DMS53 (cell line): Measurements from ENCODE around the gene CAPN5.

Experiments used
- DNase-seq: peaks from one replicate; lab custom pipeline; 2025; lab: John Stamatoyannopoulos, UW

The CAPN5 gene

DNA sequence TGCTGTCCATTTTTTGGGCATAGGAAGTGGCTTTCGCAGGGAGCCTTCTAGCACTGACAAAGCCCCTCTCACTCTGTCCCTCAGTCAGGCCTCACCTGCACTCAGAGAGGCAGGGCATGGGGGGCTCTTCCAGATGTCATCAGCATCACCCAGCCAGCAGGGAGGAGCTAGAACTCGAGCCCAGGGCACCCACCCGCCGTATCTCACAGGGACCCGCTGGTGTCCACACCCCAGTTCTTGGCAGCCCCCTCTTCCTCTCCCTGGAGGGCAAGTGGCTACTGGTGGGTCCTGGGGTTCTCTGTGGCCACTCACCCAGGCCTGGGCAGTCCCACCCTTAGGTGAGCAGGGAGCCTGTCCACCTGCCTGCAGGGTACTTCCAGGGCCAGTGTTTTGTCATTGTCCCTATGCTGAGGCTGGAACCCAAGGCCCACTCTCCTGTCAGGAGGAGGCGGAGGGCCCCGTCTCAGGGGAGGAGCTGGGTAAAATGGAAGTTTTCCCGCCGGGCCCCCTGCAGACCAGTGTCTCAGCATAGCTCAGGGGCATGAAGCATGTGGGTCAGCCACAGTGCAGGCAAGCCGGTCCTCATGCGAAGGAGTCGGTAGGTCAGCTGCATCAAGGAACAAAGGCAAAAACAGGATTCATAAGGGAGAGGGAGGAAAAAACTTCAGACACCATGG, 83.1 kb downstream of the CAPN5 start:
- DNase-seq, result no peak

DNA sequence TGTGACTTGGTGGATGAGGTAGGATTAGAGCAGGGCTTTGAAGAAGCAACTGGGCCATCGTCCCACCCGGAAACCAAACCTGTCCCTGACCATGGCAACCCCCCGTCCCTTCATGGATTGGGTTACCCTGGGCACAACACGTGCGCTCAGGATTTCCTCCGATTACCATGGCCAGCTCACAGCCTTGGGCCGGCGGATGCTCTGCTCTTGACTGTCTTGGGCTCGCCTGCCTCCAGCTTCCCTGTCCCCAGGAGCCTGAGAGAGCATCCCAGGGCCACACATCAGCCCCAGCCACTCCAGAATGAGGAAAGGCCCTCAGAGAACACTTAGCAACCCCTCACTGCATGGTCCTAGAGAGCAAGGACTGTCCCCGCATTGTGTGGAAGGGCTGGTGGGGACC, 84.1 kb downstream of the CAPN5 start:
- no peak for DNase-seq

DNA sequence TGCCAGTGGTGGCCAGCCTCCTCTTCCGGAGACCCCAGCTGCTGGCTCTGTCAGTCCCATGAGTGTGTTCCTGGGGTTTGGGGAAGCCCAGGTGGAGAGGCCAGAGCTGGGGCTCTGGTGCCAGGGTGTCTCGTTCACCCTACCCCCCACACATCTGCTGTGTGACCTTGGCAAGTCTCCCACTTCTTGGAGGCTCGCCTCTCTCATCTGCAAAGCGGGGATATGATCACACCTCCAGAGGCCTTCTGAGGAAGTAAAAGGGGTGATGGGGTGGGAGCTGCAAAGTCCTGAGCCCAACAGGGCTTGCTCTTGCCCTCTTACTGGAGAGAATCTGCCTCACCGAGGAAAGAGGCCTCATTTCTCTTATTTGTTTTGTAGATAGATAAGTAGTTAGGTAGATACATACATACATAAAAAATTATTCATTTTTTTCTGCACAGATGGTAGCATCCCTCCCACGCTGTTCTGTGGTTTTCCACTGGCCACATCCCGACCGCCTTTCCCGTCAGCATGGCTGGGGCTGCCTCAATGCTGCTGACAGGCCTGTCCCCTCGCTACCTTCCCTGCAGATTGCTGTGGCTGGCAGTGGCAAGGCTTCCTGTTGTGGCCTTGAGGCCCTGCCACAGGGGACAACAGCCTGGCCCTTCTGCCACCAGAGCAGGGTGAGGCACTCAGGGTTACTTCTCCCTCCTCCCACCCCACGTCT, 85.2 kb downstream of the CAPN5 start:
- no peak for DNase-seq

DNA sequence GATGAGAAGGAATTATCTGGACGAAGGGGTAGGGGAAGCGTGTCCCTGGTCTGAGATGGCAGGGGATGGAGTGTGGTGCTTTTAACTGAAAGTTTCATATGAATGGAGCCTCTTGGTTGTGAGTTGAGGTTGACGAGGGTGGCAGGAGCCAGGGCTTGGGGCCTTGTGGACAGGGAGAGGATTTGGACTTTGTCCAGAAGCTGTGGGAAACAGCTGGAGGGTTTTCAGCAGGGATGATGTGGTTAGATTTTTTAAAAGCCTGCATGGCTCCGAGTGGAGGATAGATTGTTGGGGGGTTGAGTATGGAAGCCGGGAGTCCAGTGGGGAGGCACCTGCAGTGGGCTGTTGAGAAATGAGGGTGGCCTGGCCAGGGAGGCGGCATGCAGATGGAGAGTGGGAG, 86.1 kb downstream of the CAPN5 start:
- no peak for DNase-seq

DNA sequence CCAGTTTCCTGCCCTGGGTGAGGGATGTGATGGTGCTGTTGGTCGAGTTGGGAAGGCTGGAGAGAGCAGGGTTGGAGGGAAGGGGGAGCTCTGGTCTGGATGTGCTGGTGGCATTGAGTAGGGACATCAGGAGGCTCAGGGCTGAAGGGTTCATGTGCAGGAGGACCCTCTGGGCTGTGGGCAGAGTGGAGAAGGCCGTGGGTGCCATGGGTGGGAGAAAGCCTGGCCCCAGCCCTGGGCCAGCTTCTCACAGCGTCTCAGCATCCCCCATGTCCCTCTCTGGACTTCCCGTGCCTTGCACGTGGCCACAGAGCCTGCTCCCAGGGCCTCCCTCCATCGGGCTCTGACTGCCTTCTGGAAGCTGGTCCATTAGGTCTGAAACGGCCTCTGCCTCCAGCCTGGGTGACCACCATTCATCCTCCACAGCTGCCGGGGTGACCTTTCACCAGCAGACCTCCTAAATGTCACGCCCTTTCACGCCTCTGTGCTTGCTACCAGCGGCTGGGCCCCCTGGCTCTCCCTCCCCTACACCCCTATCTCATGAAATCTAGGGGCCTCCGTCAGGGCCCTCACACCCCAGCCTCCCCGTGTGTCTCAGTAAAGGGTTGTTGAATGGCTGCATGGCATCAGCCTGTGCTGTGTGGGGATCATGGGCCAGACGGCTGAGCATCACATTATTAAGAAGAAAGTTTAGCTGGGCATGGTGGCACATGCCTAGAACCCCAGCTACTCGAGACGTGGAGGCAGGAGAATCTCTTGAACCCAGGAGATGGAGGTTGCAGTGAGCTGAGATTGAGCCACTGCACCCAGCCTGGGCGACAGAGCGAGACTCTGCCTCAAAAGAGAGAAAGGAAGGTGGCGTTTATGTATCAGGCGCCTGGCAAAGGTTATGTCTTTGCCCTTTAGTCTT, 86.8 kb downstream of the CAPN5 start:
- no peak for DNase-seq

DNA sequence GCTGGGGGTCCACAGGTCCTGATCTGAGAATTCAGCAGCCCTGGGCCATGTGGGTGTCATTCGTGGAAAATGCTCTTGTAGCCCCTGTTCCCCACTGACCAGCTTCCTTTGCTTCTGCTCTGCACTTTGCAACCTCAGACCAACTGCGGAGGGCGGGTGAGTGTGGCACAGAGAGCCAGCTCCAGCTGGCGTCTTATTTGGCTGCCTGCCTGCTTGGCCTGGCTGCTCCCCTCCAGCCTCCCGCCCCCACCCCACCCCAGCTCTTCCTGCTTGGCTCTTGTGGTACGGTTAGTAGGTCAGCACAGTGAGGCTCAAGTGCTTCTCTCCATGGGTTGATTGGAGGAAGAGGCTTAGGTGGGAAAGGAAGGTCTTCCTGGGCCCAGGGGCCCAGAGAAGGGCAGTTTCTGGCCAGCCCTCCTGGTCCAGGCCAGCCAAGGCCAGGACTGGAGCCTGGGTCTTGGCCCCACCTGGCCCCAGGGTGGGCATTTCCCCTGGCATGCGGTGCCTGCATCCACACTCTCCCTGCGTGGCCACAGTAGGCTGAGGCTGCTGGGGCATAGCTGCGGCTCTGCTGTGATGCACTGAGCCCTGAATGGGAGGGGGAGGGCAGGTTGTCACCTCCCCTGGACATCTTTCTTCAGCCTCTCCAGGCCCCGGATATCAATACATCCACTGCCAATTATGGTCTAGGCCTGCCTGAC, 87.8 kb downstream of the CAPN5 start:
- DNase-seq, result no peak

DNA sequence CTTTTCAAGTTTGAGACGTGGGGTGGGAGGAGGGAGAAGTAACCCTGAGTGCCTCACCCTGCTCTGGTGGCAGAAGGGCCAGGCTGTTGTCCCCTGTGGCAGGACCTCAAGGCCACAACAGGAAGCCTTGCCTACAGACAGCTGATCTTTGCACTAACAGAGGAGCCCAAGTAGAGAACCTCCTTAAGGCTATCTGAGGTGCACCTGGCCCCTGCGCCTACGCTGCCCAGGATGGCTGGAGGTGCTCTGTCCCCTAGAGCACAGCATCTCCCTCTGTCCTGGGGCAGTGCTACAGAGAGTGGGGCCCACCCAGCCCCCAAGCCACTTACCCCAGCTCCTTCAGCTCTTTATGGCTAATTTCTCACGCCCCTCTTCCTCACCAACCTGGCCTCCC, 88.3 kb downstream of the CAPN5 start:
- DNase-seq, result no peak

DNA sequence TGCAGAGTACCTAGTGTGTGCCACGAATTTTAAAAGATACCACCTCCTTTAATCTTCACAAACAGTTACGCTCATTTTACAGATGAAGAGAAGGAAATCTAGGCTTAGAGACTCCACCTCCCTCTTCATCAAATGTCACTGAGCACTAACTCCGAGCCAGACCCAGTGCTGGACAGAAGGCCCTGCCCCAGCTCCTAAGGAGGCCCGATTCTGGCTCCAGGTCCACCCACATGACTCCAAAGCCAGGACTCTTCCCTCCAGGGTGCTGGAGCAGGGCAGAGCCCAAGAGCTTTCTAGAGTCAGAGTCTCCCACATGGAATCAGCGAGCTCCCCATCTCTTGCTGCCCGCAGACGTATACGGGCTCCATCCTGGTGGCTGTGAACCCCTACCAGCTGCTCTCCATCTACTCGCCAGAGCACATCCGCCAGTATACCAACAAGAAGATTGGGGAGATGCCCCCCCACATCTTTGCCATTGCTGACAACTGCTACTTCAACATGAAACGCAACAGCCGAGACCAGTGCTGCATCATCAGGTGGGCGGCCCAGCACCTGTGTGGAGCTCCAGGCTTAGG, 88.9 kb downstream of the CAPN5 start:
- no peak for DNase-seq

DNA sequence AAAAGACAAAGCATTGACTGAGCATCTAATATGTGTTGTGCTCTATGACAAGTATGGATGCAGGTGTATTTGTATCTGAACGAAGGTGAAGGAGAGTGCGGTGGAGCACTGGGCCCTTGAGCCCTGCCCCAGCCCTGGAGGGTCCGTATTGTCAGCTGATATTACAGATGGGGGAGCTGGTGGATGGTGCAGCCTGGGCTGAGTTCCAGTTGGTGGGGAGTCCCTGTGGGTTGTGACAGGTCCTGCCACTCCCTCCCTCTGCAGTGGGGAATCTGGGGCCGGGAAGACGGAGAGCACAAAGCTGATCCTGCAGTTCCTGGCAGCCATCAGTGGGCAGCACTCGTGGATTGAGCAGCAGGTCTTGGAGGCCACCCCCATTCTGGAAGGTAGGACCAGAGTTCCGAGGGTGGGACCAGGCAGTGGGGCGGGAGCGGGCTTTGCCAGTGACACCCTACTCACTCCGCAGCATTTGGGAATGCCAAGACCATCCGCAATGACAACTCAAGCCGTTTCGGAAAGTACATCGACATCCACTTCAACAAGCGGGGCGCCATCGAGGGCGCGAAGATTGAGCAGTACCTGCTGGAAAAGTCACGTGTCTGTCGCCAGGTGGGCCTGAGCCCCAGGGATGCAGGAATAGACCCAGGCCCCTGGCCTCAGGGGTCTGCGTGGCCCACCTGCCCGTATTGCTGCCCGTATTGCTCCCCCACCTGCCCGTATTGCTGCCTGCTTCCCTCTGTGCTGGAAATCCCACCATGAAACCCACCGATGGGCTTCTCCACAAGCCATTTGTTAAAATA, 89.8 kb downstream of the CAPN5 start:
- no peak for DNase-seq

DNA sequence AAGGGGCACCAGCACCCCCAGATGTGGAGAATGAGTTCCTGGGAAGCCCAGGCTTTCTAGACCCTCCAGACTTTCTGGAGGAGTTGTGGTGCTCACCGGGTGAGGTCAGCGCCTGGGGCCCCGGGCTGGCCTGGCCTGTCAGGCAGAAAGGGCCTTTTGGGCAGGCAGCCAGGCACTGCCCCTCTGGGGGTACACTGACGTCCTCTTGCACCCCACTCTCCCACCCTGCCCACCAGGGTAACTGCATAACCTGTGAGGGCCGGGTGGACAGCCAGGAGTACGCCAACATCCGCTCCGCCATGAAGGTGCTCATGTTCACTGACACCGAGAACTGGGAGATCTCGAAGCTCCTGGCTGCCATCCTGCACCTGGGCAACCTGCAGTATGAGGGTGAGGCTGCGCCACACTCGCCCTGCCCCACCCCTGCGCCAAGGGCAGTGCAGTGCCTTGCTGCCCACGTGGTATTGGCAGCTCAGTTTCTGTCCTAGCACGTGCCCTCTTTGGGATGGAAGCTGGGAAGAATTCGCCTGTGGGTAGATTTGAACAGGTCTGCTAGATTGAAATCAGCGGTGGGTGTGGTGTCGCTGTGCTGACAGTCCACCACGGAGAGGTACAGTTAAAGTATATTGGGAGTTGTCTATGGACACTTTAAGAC, 91.4 kb downstream of the CAPN5 start:
- DNase-seq, result no peak

DNA sequence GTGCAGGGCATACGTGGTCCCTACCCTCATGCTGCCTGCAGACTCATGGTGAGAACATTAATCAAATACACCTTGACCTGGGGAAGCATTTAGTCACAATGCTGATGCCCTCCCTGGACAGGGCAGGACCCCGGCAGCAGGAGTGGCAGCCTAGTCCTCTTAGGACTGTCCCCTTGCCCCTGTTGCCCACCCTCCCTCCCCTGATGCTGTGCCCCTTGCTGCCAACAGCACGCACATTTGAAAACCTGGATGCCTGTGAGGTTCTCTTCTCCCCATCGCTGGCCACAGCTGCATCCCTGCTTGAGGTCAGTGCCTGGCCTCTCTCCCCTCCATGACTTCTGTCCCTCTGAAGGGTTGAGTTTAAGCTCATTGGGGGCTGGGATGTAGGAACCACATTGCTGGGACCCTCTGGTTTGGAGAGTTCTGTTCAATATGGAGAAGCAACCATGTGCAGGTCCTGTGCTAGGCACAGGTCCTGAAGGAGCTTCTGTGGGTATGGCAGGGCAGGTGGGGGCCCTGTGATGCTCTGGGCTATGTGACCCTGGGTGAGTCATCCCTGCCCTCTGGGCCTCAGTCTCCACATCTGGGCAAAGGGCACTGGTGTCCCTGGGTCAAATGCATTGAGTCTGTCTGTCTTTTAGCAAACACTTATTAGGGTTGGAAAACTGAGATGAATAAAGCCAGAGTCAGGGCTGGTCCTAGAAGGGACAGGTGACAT, 92.6 kb downstream of the CAPN5 start:
- no peak for DNase-seq

DNA sequence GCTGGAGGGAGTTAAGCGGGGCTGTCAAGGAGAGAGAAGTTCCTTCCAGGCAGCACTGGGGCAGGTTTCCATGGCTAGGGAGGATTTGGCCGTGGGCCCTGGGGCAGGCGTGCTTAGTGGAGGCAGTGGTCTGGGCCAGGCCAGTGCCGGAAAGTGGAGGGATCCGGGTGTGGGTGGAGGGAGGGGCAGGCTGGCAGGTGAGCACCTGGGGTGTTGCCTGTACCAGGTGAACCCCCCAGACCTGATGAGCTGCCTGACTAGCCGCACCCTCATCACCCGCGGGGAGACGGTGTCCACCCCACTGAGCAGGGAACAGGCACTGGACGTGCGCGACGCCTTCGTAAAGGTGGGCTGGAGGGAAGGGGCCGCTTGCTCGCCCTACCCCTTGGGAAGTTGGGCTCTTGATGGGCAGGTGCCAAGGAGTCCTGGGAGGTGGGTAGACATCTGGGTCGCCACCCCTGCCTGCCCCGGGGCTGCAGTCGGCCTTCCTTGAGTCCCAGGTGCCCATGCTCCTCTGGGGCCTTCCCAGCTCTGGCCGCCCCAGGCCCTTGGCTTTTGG, 93.2 kb downstream of the CAPN5 start:
- no peak for DNase-seq

DNA sequence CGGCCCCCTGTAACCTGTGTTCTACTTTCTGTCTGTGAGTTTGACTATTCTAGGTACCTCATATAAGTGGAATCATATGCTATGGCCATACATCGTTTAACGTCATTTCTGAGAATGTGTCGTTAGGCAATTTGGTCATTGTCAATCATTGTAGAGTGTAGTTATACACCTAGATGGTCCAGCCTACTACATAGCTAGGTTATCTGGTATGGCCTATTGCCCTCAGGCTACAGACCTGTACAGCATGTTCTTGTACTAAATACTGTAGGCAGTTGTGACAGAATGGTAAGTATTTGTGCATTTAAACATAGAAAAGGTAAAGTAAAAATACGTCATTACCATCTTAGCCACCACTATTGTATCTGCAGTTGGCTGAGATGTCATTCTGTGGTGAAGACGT, 96.5 kb downstream of the CAPN5 start:
- no peak for DNase-seq

DNA sequence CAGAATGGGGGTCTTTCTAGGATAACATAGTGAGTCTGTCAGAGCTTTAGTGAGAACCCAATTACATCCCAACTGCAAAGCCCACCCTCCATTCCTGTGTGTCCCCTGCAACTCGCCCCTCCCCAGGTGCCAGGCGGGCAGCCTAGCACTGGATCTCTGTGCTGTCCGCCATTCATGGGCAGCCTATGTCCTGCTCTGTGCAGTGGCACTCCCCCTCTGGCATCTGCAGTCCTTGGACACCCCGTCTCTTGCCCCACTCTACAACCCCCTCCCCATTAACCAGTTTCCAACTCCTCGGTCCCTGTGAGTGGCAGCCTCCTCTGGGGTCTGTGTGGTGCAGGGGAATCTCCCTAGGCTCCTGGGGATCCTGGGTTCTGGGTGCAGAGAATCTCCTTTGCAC, 98.3 kb downstream of the CAPN5 start:
- no peak for DNase-seq

DNA sequence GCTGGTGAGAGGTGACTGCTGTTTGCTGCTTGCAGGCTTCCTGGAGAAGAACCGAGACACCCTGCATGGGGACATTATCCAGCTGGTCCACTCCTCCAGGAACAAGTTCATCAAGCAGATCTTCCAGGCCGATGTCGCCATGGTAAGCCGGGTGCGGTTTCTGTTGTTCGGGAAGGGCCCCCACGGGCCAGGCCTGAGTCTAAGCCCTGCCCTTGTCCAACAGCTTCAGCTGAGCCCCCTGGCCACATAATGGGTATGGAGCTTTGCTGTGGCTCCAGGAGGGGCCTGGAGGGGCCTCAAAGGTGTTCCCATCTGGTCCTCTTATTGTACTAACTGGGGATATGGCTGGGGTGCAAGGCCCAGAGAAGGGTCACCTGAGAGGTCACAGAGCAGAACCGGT, 99.2 kb downstream of the CAPN5 start:
- no peak for DNase-seq

DNA sequence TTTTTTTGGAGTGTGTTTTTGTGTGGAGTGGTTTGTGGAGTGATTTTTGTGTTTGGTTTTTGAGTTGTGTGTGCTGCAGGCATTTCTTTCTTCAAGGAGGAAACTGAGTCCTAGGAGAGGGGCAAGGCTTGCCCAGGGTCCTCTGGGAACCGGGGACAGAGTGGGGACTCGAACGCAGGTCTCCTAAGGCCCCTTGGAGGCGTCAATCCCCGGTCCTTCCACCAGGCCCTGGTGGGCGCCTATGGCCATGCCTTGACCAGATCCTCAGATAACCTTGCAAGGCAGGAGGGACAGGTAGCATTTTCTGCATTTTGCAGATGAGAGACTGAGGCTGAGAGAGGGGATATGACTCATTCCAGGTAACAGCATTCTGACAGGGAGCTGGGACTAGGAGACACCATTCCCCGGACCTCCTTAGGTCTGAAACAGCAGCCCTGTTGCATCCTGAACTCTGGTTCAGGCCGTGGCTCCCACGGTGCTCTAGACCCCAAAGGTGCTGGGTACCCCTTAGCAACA, 100.4 kb downstream of the CAPN5 start:
- no peak for DNase-seq

DNA sequence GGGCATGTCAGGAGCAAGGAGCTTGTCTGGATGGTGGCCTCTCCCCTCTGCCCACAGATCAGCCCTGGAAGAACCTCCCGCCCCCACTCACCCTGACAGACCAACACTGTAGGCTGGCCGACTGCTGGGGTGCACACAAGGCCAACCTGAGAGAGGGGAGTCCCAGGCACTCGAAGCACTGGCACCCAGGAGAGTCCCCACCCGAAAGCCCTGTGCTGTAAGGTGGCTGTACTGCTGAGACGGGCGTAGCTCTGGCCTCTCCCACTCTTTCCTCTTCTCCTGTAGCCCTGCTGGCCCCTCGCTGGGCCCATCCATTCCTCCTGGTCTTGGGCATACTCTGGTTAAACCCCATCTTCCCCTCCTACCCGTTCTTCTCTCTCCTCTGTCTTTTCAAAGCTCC, 101.0 kb downstream of the CAPN5 start:
- no peak for DNase-seq

DNA sequence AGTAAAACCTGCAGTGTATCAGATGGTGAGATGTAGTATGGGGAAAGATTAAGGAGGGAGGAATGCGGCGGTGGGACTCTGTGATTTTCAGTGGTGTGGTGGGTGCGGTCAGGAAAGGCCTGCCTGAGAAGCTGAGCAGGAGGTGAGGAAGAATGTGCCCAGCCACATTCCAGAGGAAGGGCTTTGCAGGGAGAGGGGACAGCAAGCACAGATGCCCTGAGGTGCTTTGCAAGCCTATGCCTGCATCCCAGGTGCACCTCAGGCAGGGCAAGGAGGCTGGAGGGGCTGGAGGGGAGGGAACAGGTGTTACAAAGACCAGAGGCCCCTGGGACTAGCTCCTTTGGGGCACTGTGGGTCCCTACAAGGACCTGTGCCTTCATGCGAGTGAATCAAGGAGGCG, 103.3 kb downstream of the CAPN5 start:
- DNase-seq, result no peak

DNA sequence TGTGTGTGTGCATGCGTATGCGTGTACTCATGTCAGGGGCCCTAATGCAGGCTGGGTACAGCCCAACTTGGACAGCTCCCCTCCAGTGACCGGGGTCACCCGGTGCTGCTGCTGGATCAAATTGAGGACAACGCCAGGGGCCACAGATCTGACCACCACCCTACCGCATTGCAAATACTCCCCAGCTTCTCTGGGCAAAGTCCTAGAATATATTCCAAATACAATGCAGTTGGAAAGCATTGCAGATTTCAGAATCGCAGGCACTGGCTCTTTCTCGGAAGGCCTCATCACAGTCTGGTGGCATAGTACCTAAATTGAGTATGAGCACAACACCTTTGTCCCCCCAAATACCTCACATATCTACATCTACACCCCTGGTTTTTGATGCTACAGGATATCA, 104.5 kb downstream of the CAPN5 start:
- DNase-seq, result no peak
